Measurements from ENCODE around the gene ALDOC. TPM values are rescaled to one million over a fixed set of nuclear protein-coding genes. Genes with fewer than 3 reads are reported as not detected.

The ALDOC gene
- total and polyA plus RNA-seq, 4 donors = 15.4 to 30.4 (median 24.6) TPM

- ATAC-seq (ENCODE audit: low FRiP score) (no peak), DNase-seq (no peak)
- Histone ChIP-seq H3K9me3 (ENCODE audit: control insufficient read depth, low read length) (no peaks in the 10 kb centered on the region), H3K4me3 (ENCODE audit: low read length in 2 of 2) (no peak overlapping the region), H3K4me1 (ENCODE audit: control insufficient read depth in 1 of 2, insufficient read depth in 2 of 2, low read length in 2 of 2) (no peaks in the 10 kb centered on the region), H3K27ac (ENCODE audit: low read depth in 1 of 2, low read length in 2 of 2) (no peak overlapping the region), H3K27me3 (ENCODE audit: control insufficient read depth in 1 of 2, insufficient read depth in 2 of 2, low read length in 1 of 2) (no peaks in the 10 kb centered on the region), H3K36me3 (ENCODE audit: control insufficient read depth in 1 of 2, insufficient read depth in 2 of 2, low read length in 1 of 2) (peaks cover 0 to 2% of the 10 kb centered on the region in 2 donors)
- intact Hi-C loops (cut with DNase I) = loop anchor here (2.0 to 5.0 kb wide), 2 partner anchors 66 to 67 kb away; partner anchors contain the start of gene RSKR (in 1 of the 2)
- WGBS, 2 donors = 51 to 53% methylated on average over 6 of the region's 6 CpGs
Measured at GRCh38 chr17:28545787-28546415, 30.8 kb downstream of the ALDOC start.

- no peaks in the 10 kb centered on the region for H3K9me3 ChIP-seq (ENCODE audit: control insufficient read depth, low read length)
- no peak overlapping the region for H3K27ac ChIP-seq (ENCODE audit: low read depth in 1 of 2, low read length in 2 of 2)
- H3K27me3 ChIP-seq (ENCODE audit: control insufficient read depth in 1 of 2, insufficient read depth in 2 of 2, low read length in 1 of 2) = no peaks in the 10 kb centered on the region
- no peaks in the 10 kb centered on the region for H3K4me1 ChIP-seq (ENCODE audit: control insufficient read depth in 1 of 2, insufficient read depth in 2 of 2, low read length in 2 of 2)
- no peak overlapping the region for H3K4me3 ChIP-seq (ENCODE audit: low read length in 2 of 2)
- peaks cover 0 to 2% of the 10 kb centered on the region in 2 donors for H3K36me3 ChIP-seq (ENCODE audit: control insufficient read depth in 1 of 2, insufficient read depth in 2 of 2, low read length in 1 of 2)
- 82 to 86% methylated on average over 2 of the region's 2 CpGs for WGBS, 2 donors
- intact Hi-C loops (cut with DNase I) = loop anchor here in 1 of 2 donors (5.0 kb wide), 1 partner anchor 67 kb away; the partner anchor contains the start of gene RSKR
- ATAC-seq (ENCODE audit: low FRiP score) = no peak
- DNase-seq = no peak
Measured at GRCh38 chr17:28545141-28545503, 31.6 kb downstream of the ALDOC start.

GRCh38 chr17:28544402-28545140 is 32.1 kb downstream of the ALDOC start:
- 88 to 90% methylated on average over 4 of the region's 4 CpGs for WGBS, 2 donors
- no peak for ATAC-seq (ENCODE audit: low FRiP score)
- no peak for DNase-seq
- no peak overlapping the region for H3K4me3 ChIP-seq (ENCODE audit: low read length in 2 of 2)
- H3K27ac ChIP-seq (ENCODE audit: low read depth in 1 of 2, low read length in 2 of 2) = no peak overlapping the region
- H3K27me3 ChIP-seq (ENCODE audit: control insufficient read depth in 1 of 2, insufficient read depth in 2 of 2, low read length in 1 of 2) = no peaks in the 10 kb centered on the region
- no peaks in the 10 kb centered on the region for H3K4me1 ChIP-seq (ENCODE audit: control insufficient read depth in 1 of 2, insufficient read depth in 2 of 2, low read length in 2 of 2)
- intact Hi-C loops (cut with DNase I) = loop anchor here in 1 of 2 donors (5.0 kb wide), 1 partner anchor 68 kb away; the partner anchor contains the start of gene RSKR
- H3K9me3 ChIP-seq (ENCODE audit: control insufficient read depth, low read length) = no peaks in the 10 kb centered on the region
- peaks cover 0 to 2% of the 10 kb centered on the region in 2 donors for H3K36me3 ChIP-seq (ENCODE audit: control insufficient read depth in 1 of 2, insufficient read depth in 2 of 2, low read length in 1 of 2)

GRCh38 chr17:28541439-28541838 is 35.3 kb downstream of the ALDOC start:
- intact Hi-C loops (cut with DNase I) = loop anchor here in 1 of 2 donors (2.0 kb wide), 1 partner anchor 47 kb away; no protein-coding TSS in a partner anchor
- WGBS, 2 donors = 87 to 91% methylated on average over 4 of the region's 4 CpGs
- H3K36me3 ChIP-seq (ENCODE audit: control insufficient read depth in 1 of 2, insufficient read depth in 2 of 2, low read length in 1 of 2) = no peaks in the 10 kb centered on the region
- no peak overlapping the region for H3K4me3 ChIP-seq (ENCODE audit: low read length in 2 of 2)
- no peaks in the 10 kb centered on the region for H3K27me3 ChIP-seq (ENCODE audit: control insufficient read depth in 1 of 2, insufficient read depth in 2 of 2, low read length in 1 of 2)
- DNase-seq (no peak), ATAC-seq (ENCODE audit: low FRiP score) (no peak)
- H3K4me1 ChIP-seq (ENCODE audit: control insufficient read depth in 1 of 2, insufficient read depth in 2 of 2, low read length in 2 of 2) = no peaks in the 10 kb centered on the region
- H3K27ac ChIP-seq (ENCODE audit: low read depth in 1 of 2, low read length in 2 of 2) = no peak overlapping the region
- H3K9me3 ChIP-seq (ENCODE audit: control insufficient read depth, low read length) = no peaks in the 10 kb centered on the region

GRCh38 chr17:28540231-28540630 is 36.5 kb downstream of the ALDOC start:
- no peaks in the 10 kb centered on the region for H3K9me3 ChIP-seq (ENCODE audit: control insufficient read depth, low read length)
- WGBS, 2 donors = 85 to 86% methylated on average over 4 of the region's 4 CpGs
- no peaks in the 10 kb centered on the region for H3K36me3 ChIP-seq (ENCODE audit: control insufficient read depth in 1 of 2, insufficient read depth in 2 of 2, low read length in 1 of 2)
- DNase-seq (peak in 1 of 2 donors; percentile 71), ATAC-seq (ENCODE audit: low FRiP score) (no peak)
- no peak overlapping the region for H3K4me3 ChIP-seq (ENCODE audit: low read length in 2 of 2)
- H3K4me1 ChIP-seq (ENCODE audit: control insufficient read depth in 1 of 2, insufficient read depth in 2 of 2, low read length in 2 of 2) = no peaks in the 10 kb centered on the region
- intact Hi-C loops (cut with DNase I) = loop anchor here (1.0 to 2.0 kb wide), 2 partner anchors 45 to 46 kb away; no protein-coding TSS in a partner anchor
- no peak overlapping the region for H3K27ac ChIP-seq (ENCODE audit: low read depth in 1 of 2, low read length in 2 of 2)
- H3K27me3 ChIP-seq (ENCODE audit: control insufficient read depth in 1 of 2, insufficient read depth in 2 of 2, low read length in 1 of 2) = no peaks in the 10 kb centered on the region

GRCh38 chr17:28538296-28538895 is 38.3 kb downstream of the ALDOC start:
- peak in 1 of 2 donors; percentile 57 for DNase-seq
- H3K4me3 ChIP-seq (ENCODE audit: low read length in 2 of 2) = no peak overlapping the region
- H3K27me3 ChIP-seq (ENCODE audit: control insufficient read depth in 1 of 2, insufficient read depth in 2 of 2, low read length in 1 of 2) = no peaks in the 10 kb centered on the region
- no peaks in the 10 kb centered on the region for H3K9me3 ChIP-seq (ENCODE audit: control insufficient read depth, low read length)
- H3K27ac ChIP-seq (ENCODE audit: low read depth in 1 of 2, low read length in 2 of 2) = no peak overlapping the region
- no peaks in the 10 kb centered on the region for H3K4me1 ChIP-seq (ENCODE audit: control insufficient read depth in 1 of 2, insufficient read depth in 2 of 2, low read length in 2 of 2)
- WGBS, 2 donors = 88 to 91% methylated on average over 14 of the region's 14 CpGs
- intact Hi-C loops (cut with DNase I) = no loop called here
- no peak for ATAC-seq (ENCODE audit: low FRiP score)
- no peaks in the 10 kb centered on the region for H3K36me3 ChIP-seq (ENCODE audit: control insufficient read depth in 1 of 2, insufficient read depth in 2 of 2, low read length in 1 of 2)

GRCh38 chr17:28537219-28537610 is 39.5 kb downstream of the ALDOC start:
- Histone ChIP-seq H3K27me3 (ENCODE audit: control insufficient read depth in 1 of 2, insufficient read depth in 2 of 2, low read length in 1 of 2) (no peaks in the 10 kb centered on the region), H3K27ac (ENCODE audit: low read depth in 1 of 2, low read length in 2 of 2) (no peak overlapping the region), H3K4me1 (ENCODE audit: control insufficient read depth in 1 of 2, insufficient read depth in 2 of 2, low read length in 2 of 2) (no peaks in the 10 kb centered on the region), H3K4me3 (ENCODE audit: low read length in 2 of 2) (no peak overlapping the region), H3K36me3 (ENCODE audit: control insufficient read depth in 1 of 2, insufficient read depth in 2 of 2, low read length in 1 of 2) (no peaks in the 10 kb centered on the region), H3K9me3 (ENCODE audit: control insufficient read depth, low read length) (no peaks in the 10 kb centered on the region)
- WGBS, 2 donors = 74% methylated on average over 12 of the region's 12 CpGs
- ATAC-seq (ENCODE audit: low FRiP score) = no peak
- DNase-seq = no peak
- intact Hi-C loops (cut with DNase I) = no loop called here

GRCh38 chr17:28536532-28537218 is 40.0 kb downstream of the ALDOC start:
- no peak overlapping the region for H3K4me3 ChIP-seq (ENCODE audit: low read length in 2 of 2)
- 67 to 72% methylated on average over 9 of the region's 9 CpGs for WGBS, 2 donors
- no peaks in the 10 kb centered on the region for H3K4me1 ChIP-seq (ENCODE audit: control insufficient read depth in 1 of 2, insufficient read depth in 2 of 2, low read length in 2 of 2)
- no peak for DNase-seq
- H3K27ac ChIP-seq (ENCODE audit: low read depth in 1 of 2, low read length in 2 of 2) = no peak overlapping the region
- no peak for ATAC-seq (ENCODE audit: low FRiP score)
- H3K27me3 ChIP-seq (ENCODE audit: control insufficient read depth in 1 of 2, insufficient read depth in 2 of 2, low read length in 1 of 2) = no peaks in the 10 kb centered on the region
- H3K36me3 ChIP-seq (ENCODE audit: control insufficient read depth in 1 of 2, insufficient read depth in 2 of 2, low read length in 1 of 2) = no peaks in the 10 kb centered on the region
- no peaks in the 10 kb centered on the region for H3K9me3 ChIP-seq (ENCODE audit: control insufficient read depth, low read length)
- intact Hi-C loops (cut with DNase I) = no loop called here

Data from aorta (tissue), 5 donors.